Erythroblast (primary cell): Measurements from ENCODE around the gene DBP.

ENCODE experiments used
- GATA1 ChIP-seq: IDR thresholded peaks from 2 replicates; pipeline ENCODE4 v1.6.1; 2011; ENCODE audit warnings: low read depth, mild to moderate bottlenecking, control low read depth, low read length, moderate library complexity
- POLR2A ChIP-seq: IDR thresholded peaks from 2 replicates; pipeline ENCODE4 v1.6.1; 2011; ENCODE audit warnings: mild to moderate bottlenecking, low read length

DNA sequence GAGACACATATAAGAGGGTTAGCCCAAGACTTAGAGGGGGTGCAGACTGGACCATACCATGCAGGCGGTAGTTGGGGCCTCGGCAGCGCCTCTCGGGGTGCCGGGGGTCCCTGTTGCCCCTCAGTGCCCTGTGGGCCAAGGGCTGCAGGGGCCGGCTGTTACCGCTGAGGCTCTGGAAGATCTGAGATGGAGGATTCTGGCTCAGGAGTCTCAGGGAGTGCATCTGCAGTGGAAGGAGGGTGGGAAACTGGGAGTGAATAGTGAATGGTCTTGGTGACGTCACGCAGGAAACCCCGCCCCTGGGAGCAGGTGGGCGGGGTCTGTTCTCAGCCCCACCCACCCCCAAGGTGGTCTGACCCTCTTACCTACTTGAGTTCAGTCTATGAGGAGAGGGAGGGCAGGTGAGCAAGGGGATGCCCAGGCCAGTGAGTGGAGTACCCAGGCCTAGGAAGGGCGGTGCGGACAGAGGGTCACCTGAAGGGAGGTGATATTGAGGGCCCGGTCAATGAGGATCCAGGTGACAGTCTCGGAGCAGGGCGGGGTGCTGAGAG is 1.7 kb upstream of the DBP start:
- TF ChIP-seq POLR2A = no peak
- TF ChIP-seq GATA1 = no peak
